ENCODE results near the gene SEMA3C. TPM values are rescaled to one million over a fixed set of nuclear protein-coding genes. Genes with fewer than 3 reads are reported as not detected.

The SEMA3C gene
- polyA plus RNA-seq, 12 donors: 125 to 230 (median 184) TPM

- no peak for DNase-seq
These were observed 88.8 kb downstream of the SEMA3C start for GRCh38 chr7:80830010-80830409.

GRCh38 chr7:80829527-80829926, 89.3 kb downstream of the SEMA3C start:
- no peak for DNase-seq

GRCh38 chr7:80827239-80827633, 91.6 kb downstream of the SEMA3C start:
- DNase-seq: no peak

DNA sequence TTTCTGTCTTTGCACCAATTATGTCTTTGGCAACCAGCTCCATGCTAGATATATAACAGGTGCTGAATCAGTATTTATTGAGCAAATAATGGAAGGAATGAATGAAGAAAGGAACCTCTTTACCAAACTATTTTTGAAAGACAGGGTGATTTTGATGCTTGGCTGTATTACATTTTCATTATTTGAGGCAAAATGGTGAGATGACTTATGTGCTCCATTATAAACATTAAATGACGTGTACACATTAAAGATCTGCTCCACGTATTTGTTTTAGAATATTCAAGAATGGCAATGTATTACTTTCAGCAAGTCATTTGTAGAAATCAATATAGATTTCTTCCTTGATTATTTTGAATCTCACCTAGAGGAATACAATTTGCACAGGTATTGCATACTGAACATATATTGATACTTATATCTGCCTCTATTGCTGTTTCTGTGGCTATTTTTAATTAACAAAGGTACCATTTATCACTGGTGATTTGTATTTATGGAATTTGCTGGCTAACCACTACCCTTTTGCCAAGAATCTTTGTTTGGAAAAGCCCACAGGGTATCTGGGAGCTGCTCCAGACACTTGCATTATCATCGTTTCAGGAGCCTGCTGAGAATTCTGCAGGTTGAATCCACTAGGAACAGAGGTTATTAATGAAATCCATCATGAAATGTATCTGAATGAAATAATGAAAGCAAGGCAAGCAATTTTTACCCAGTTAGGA, 92.2 kb downstream of the SEMA3C start:
- no peak for DNase-seq

- no peak for DNase-seq
These were observed 93.4 kb downstream of the SEMA3C start for GRCh38 chr7:80825499-80825898.

DNA sequence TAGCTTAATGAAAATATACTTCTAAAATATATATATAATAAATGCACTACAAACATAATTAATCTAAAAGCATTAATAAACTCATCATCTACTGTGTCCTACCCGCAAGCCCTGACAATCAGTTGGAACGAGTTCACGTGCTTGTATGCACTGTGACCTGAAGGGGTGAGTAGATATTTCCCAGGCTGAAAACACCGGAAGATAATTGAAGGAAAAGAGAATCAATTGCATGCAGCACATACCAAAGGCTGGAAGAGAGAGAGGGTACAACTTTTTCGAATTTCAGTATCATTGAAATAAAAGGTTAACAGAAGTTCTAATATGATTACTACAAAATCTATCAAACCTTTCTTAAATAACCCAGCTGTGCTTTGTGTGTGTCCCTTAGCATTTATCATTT, 94.6 kb downstream of the SEMA3C start:
- DNase-seq: no peak

GRCh38 chr7:80823057-80823456, 95.8 kb downstream of the SEMA3C start:
- no peak for DNase-seq

GRCh38 chr7:80821771-80822319, 97.0 kb downstream of the SEMA3C start:
- no peak for DNase-seq

DNA sequence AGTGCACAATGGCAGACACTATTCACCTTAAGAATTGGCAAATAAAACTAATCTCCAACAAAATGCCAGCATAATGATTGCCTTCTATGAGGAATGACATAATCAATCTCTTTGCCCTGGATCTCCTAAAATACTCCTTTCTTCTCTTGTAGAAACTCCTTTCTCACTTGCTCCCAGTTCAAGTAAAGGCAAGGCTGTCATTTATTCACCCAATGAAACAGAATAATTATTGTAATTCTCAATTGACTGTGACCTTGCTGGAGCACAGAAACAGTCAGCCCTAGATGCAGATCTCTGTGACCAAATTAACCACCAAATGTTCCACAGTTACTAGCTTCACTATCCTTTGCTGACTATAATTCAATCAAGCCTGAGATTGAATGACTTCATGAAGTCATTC, 99.3 kb downstream of the SEMA3C start:
- no peak for DNase-seq

- DNase-seq: no peak
These were observed 100.7 kb downstream of the SEMA3C start for GRCh38 chr7:80818181-80818580.

- no peak for DNase-seq
These were observed 102.0 kb downstream of the SEMA3C start for GRCh38 chr7:80816806-80817205.

GRCh38 chr7:80815733-80816132, 103.1 kb downstream of the SEMA3C start:
- DNase-seq: no peak

- DNase-seq: no peak
These were observed 109.3 kb downstream of the SEMA3C start for GRCh38 chr7:80809545-80809944.

DNA sequence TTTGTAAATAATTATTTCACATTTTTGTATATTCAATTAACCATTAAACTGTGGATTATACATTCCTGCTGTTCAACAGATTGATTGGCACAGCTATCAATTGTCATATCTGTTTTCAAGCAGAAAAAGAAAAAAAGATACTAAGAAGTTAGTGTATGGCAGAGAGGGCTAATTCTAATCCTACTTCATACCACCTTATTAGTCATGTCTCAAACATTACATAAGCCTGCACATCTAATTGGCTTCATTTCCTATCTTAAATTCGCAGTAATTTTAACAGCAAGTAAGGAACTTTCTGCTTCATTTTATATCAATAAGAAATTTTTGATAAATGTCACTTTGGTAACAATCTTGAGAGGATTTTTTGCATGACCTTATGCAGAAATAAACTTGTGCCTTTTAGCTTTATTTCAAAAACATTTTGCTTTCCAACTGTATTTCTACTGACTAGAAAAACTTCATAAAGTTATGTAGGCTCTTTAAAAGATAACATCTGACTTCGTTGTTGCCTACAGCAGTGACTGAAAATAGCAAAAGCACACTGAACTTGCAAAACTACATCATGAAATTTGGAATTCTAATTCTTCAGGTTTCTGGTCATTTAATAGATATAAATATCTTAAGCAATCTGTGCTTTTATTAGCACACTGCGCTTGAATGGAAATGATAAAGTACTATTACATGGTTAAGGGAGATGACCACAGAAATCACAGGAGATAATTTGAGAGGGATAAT, 111.5 kb downstream of the SEMA3C start:
- DNase-seq: no peak

GRCh38 chr7:80806663-80807062, 112.2 kb downstream of the SEMA3C start:
- DNase-seq: no peak

DNA sequence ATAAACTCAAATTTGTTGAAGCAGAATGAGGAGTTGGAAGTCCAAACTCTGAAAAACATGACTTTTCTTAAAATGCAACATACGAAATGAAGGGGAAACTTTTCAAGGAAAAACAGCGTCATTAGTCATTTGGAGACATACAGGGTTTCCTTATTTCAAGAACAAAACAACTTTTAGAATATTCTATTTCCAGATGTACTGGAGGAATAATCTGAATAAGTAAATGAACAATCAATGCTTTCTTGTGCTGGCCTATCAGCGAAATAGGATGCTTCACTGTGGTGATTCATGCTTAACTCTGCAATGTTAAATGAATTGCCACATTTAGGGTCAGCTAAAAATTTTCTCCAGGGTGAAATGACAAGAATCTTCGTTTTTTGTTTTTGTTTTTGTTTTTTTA, 114.3 kb downstream of the SEMA3C start:
- DNase-seq: no peak

- DNase-seq: no peak
These were observed 116.3 kb downstream of the SEMA3C start for GRCh38 chr7:80802527-80802926.

DNA sequence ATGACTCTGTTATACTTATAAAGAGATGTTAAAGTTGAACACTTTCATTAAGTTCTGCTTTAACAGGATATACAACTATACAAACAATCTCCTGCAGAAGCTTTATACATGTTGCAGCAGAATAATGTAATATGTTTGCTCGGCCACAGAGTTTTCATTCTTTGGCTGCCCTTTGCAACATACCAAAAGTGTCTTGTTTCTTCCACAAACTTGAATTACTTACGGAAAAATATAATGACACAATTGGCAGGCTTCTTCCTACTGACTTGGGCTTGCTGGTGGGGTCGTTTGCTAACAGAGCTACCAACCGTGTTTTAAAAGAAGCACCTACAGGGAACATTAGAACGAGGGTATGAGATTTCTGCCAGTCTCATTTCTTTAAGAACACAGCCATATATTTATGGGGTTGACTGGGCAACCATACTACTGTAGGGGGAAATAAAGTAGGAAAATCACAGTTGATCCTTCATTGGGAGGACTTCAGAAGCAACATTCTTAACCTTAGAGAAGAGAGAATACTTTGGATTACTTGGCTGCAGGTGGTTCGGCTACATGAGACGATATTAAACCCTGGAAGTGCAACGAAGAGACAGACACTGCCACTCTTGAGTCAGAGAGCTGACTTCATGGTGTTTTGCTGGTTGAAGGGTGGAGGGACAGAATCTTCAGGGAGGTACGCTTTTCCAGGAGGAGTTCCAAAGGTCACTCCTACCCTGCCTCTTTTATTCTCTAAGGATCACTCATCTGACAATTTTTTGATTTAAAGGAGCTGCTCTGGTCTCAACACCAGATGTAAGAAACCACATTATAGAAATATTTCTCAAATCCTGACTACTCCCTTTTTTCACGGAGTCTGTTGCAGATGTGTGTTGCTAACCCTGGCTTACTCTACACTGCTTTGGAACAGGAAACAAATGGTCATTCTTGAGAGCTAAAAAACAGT, 123.9 kb downstream of the SEMA3C start:
- peak; percentile 82 for DNase-seq

DNA sequence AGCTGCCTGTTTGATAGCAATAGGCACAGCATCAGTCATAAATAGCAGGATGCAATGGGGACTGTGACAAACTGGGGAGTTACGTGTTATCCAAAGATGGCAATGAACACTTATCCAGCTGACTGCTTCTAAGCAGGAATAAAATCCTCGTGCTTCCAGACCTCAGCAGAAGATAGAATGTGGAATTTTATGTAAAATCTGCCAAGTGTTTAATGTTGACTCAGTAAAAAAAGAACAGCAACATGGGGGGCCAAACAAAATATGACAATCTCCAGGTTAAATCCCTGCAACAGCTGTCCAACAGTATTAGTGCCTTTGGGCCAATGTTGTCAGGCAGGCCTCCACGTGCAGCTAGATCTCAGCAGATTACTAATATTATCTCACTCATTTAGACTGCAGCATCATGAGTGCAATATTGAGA, 127.3 kb downstream of the SEMA3C start:
- peak; percentile 38 for DNase-seq

DNA sequence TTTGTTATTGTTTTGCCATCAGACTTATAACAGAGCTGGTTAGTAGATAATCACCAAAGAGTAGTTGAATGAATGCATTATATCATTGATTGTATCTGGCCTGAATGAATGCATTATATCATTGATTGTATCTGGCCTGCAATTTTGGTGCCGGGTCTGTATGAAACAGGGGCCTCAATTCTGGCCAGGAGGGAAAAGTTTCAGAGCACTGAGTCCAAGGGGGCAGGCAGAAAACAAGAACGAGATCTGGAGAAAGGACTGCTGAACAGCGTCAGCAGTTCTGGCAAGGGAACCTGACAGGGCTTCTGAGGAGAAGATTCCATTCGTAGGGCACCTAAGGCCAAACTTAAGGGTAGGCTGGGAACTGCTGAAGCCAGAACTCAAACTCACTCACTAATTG, 128.0 kb downstream of the SEMA3C start:
- DNase-seq: peak; percentile 43

GRCh38 chr7:80787721-80788120, 131.1 kb downstream of the SEMA3C start:
- no peak for DNase-seq

DNA sequence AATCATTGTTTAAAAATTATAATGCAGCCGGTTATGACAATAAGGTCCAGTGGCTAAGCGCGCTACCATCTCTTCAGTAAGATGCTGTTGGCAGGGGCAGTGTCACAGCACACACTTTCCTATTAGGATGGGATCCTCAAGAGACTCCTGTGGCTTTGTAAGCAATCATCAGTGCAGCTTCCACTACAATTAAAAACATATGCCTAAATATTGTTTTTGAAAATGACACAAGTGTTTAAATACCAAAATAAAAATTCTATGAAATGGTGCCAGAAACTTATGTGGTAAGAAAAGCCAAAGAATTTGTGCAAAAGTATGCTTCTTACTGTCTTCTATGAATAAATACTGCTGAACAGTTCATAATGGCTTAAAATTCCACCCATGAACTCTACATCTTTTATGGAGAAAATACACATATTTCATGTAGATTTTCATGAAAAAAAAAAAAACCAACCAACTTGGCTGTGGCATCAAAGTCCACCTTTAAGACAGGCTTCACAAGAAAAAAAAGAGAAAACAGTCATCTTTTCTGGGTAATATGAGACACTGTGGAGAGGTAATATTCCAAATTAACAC, 132.8 kb downstream of the SEMA3C start:
- no peak for DNase-seq

All from muscle of arm (tissue), 12 donors.